PFSK-1 (cell line): Measurements from ENCODE around the gene TNRC6B.

ENCODE experiments used
- POLR2AphosphoS5 ChIP-seq: IDR thresholded peaks from 2 replicates; pipeline ENCODE4 v1.6.1; 2012; ENCODE audit warnings: low read depth, mild to moderate bottlenecking, control low read depth, low read length, moderate library complexity
- REST ChIP-seq, 2 experiments: IDR thresholded peaks; 2 replicates each; pipeline versions ENCODE4 v1.6.1 to v1.8.0; 2011 to 2012; ENCODE audit warnings: low read depth in 2 of 2, low read length in 2 of 2, control low read depth in 1 of 2, inconsistent platforms in 1 of 2, mild to moderate bottlenecking in 1 of 2, moderate library complexity in 1 of 2; ENCODE audit not compliant: insufficient read depth in 1 of 2
- SIN3A ChIP-seq: IDR thresholded peaks from 2 replicates; pipeline ENCODE4 v1.6.1; 2012; ENCODE audit warnings: mild to moderate bottlenecking, low read length, moderate library complexity, borderline replicate concordance; ENCODE audit not compliant: insufficient read depth
- TAF1 ChIP-seq: IDR thresholded peaks from 2 replicates; pipeline ENCODE4 v1.6.1; 2012; ENCODE audit warnings: low read length, control low read depth, borderline replicate concordance; ENCODE audit not compliant: insufficient read depth

DNA sequence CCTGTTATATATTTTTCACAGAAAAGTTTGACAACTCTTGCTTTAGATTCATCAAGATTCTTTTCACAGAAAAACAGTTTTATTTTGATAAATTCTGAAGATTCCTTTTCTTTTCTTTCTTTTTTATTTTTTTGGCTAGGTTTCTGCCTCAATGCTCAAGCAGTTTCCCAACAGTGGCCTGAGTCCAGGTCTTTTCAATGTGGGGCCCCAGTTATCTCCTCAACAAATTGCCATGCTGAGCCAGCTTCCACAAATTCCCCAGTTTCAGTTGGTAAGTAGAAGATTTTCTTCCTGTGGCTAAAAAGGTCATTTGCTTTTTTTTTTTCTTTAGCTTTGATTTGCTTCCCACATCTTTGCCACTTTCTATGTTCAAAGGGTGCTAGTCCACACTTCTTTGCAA lies 122.6 kb downstream of the TNRC6B start:
- TF ChIP-seq POLR2AphosphoS5, result no peak
- no peak for TF ChIP-seq TAF1
- TF ChIP-seq SIN3A, result no peak
- TF ChIP-seq REST (IDR thresholded peaks at IDR 0.05; ENCODE audit: insufficient read depth in 1 of 2, low read depth in 2 of 2, low read length in 2 of 2), result no peak
